Midbrain (tissue), 1 donor: ENCODE data around the gene LRRC46.

Experiments used
- DNase-seq: peaks from one replicate; lab custom pipeline; 2025; lab: John Stamatoyannopoulos, UW

LRRC46 gene

GRCh38 chr17:47831934-47832327 is 461 bp downstream of the LRRC46 start:
- DNase-seq: no peak

DNA sequence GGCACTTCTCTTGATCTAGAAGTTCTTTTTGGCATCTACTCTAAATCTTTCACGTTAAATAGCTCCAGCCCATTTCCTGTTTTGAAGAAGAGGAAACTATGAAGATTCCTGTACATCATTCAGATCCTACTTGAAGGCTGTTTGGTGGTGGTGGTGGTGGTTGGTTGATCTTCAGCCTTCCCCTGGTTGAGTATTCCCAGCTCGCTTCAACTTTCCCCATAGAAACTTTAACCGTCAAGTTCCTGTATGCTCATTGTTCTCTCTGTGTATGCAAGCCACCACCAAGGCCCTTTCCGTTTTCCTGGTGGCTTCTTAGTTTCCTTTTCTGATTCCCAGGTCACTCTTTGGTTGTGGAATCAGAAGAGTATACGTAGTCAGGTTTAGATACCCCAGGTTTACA is 3.3 kb downstream of the LRRC46 start:
- no peak for DNase-seq

DNA sequence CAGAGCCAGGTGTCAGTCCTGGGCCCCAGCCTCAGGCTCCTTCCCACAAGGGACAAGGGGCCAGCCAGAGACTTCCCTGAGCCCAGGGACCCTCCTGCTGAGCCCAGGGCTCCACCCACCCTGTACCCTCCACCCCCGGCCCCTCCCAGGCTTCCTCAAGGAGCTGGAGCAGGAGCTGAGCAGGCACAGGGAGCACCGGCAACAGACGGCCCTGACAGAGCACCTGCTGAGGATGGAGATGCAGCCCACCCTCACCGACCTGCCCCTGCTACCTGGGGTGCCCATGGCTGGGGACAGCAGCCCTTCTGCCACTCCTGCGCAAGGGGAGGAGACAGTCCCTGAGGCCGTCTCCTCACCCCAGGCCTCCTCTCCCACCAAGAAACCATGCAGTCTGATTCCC is 5.1 kb downstream of the LRRC46 start:
- DNase-seq: no peak

GRCh38 chr17:47837401-47838039 is 6.0 kb downstream of the LRRC46 start:
- no peak for DNase-seq

- DNase-seq: no peak
These were observed 7.2 kb downstream of the LRRC46 start for GRCh38 chr17:47838636-47839035.

DNA sequence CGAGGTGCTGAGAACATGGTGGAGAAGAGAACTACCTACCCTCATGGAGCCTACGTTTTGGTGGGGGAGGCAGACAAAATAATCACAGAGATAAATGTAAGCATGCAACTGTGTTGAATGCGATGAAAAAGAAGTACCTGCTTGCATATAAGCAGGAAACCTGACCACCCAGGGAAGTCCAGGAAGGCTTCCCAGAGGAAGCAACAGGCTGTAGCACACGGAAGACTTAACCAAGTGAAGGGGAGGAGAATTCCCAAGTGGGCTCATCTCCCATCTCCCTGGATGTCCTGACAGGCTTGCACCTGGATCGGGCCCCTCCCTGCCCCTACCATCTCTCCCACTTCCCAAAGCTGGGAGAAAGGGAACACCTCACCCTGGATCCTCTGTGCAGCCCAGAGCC is 7.6 kb downstream of the LRRC46 start:
- DNase-seq: no peak

DNA sequence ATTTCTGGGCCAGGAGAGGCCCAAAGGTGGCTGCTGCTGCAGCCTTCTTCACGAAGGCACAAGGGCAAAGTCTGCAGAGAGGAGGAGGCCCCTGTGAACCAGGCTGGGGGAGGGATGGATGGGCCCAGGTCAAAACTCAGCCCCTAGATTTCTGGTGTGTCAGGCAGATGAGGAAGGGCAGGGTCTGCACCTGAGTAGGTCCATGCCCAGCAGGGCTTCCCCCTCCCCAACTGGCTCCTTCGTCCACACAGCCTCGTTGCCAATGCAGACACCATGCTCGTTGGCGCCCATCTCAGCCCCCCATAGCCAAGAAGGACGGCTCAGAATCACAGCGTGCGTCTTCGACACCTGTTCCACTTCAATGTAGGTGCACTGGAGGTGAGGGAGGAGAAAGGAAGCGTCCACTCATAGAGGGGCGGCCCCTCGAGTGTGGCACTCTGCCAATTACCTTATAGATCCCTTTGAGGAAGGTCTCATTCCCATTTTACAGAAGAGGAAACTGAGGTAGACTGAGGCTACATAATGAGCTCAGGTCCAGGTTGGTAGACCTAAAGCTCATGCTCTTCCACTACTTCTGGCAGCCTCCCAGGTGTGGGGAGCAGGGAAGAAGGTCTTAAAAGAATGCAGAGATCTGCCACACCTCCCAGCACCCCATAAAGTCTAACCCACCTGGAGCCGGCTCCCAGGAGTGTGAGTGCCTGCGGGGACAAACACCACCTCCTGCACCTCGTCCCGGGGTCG is 8.7 kb downstream of the LRRC46 start:
- DNase-seq: no peak

- peak; percentile 86 for DNase-seq
These were observed 9.4 kb downstream of the LRRC46 start, which contains the start of gene SCRN2 for GRCh38 chr17:47840742-47841487. Gene SCRN2 (minus strand): TSS chr17:47841273. CDS start chr17:47840843, 430 bp downstream.

- no peak for DNase-seq
These were observed 10.2 kb downstream of the LRRC46 start for GRCh38 chr17:47841488-47842291.

DNA sequence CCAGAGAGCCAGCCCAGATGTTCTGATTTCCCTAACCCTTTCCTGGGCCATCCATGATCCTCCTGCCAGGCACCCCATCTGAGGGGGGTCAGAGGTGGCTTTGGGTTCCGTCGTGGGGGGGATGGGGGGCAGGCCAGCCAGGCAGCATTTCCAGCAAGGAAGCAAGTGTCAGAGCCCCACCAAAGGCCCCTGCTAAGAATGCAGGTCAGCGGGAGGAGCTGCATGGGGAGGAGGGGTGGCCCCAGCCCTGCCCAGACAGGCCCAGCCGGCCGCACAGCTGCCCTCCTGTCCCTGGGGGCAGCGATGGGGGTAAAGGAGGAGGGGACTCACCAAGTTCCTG is 11.9 kb downstream of the LRRC46 start:
- no peak for DNase-seq

GRCh38 chr17:47844227-47844626 is 12.8 kb downstream of the LRRC46 start:
- no peak for DNase-seq

- DNase-seq: no peak
These were observed 13.6 kb downstream of the LRRC46 start for GRCh38 chr17:47844814-47845715.

GRCh38 chr17:47845716-47846075 is 14.2 kb downstream of the LRRC46 start:
- no peak for DNase-seq

DNA sequence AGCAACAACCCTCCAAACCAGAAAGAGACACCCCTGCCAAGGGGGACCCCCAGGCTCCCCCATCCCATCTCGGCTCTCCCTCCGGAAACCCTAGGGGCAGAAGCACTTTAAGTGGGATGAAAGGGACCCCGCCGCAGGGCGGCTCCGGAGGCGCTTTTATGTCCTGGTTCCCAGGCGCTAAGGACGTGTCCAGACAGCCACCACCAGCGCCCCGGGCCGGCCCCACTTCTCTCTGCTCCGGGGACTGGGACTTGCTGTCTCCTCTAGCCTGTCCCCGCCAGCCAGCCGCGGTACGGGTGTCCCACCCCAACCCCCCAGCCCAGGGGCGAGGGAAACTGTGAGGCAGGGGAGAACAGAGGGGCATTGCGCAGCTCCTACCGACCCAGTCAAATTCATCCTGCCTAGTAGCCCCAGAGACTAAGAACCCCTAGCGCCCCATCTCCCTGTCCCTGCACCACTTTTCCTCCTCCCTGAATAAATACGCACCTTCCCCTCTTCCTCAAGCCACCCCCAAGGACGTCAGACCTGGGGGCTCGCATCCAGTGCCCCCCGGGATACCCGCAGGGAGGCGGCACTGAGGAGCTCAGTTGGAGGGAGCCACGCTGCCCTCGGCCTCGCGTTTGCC is 15.4 kb downstream of the LRRC46 start:
- no peak for DNase-seq

DNA sequence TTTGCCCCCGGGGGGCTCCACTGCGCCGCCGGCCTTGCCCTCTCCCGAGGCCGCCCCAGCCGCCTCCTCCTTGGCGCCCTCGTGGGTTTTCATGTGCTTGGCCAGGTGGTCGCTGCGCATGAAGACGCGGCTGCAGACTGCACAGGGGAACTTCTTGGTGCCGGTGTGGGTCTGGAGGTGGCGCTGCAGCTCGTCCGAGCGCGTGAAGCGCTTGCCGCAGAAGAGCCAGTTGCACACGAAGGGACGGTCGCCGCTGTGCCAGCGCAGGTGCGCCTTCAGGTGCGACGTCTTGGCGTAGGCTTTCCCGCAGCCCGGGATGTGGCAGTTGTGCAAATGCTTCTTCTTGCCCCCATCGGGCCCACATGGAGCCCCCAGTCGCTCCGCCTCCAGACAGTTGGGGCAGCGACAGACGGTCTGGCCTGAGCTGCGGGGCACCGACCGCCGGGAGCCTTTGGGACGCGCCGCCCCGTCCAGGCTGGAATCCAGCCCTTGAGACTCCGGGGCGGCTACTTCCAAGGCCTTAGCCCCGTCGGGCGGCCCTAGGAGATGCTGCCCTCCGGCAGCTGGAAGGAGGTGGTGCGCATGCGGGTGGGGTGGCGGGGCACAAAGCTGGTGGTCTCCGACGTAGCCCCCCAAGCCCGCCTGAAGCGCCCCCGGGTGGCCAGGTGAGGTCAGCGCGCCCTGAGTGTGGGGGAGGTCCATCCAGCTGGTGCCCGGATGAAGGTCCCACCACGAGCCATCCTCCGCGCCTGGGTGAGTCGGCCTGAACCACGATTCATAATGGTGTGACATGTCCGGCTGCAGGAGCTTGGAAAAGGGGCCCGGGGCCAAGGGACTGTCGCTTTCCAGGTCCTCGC is 16.1 kb downstream of the LRRC46 start:
- no peak for DNase-seq

- no peak for DNase-seq
These were observed 16.7 kb downstream of the LRRC46 start for GRCh38 chr17:47848198-47848513.

DNA sequence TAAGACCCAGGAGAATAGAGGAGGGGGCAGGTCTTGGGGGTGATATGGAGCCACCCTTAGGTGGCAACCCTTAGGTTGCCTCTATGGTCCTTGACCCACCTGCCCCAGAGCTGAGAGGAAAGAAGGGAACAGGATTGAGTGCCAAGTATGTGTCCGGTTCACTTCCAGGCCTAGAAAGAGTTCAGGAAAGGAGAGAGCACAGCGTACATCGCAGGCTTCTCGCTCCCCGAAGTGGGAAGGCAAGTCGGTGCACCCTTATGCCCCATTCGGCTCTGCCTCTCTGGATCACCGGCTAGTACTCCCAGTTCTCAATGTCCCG is 18.9 kb downstream of the LRRC46 start:
- no peak for DNase-seq

GRCh38 chr17:47850692-47851573 is 19.5 kb downstream of the LRRC46 start, which contains the start of gene SP6:
Gene SP6 (minus strand): TSS chr17:47851163. CDS start chr17:47848429, 2,734 bp downstream.
- no peak for DNase-seq

DNA sequence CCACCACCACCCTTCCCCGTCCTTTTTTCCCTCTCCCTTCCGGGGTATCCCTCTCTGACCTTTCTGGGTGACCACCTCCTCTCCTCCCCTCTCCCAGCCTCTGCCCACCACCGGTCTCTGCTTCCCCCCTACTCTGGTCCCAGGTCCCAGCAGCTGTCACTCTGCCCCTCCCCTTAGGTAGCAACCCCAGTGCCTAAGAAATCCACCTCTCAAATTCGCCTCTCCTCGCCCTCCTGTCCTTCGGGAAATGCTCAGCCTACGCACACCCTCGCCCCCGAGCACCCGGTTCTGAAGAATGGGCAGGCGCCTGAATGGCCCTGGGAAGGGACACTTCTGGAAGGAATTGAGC is 20.3 kb downstream of the LRRC46 start:
- no peak for DNase-seq
